Fibroblast of peridontal ligament (primary cell): ENCODE results near the gene KCNMB2.
A peak's percentile ranks its signal among the peaks of the same experiment; 100 is the strongest.

ENCODE experiments used
- DNase-seq: peaks from one replicate; pipeline ENCODE4 v3.0.0-alpha.2; 2010; ENCODE audit errors: extremely low read depth

KCNMB2 gene

DNA sequence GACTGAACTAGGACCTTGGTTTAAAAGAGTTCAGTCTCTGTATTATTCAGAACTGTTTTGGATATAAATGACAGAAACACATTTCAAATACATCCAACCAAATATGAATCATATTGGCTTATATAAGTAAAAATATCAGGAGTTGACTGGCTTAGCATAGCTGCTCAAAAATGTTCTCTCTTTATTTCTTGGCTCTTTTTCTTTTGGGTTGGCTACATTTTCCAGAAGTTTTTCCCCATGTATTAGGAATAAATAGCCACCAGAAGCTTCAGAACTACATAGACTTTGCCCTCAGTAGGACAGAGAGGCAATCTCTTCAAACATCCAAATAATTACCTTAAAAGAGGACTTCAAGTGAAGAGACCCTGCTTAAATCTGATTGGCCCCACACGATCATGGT, 32.7 kb downstream of the KCNMB2 start:
- DNase-seq: no peak

GRCh38 chr3:178569826-178570225, 33.6 kb downstream of the KCNMB2 start:
- DNase-seq: no peak

DNA sequence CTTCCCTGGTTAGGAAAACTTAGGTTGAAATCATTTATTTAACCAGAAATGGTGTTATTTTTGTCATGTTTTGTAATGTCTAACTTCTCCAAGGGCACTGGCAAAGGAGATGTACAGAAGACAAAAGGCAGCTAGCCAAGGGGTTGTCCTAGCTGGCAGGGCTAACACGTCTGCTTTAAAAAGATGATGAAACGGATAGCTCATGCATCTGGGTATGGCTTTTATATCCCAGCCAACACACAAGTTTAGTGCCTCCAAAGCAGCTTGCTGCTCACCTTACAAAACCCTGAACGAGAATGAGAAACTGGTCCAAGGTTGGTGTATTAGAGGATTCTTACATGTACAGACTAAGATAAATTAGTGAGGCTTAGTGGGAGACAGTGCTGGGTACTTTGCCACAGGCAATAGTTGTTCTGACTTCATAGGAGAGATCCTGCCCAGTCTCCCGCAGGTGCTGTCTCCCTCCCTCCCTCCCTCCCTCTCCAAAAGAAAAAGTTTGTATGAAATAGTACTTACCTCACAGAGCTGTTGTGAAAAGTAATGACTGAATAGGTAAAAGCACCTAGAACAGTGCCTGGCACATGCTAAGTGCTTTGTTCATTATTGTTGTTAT, 47.8 kb downstream of the KCNMB2 start:
- no peak for DNase-seq

- peak; percentile 1 for DNase-seq
Observed at GRCh38 chr3:178584722-178585380, 48.6 kb downstream of the KCNMB2 start.

- DNase-seq: no peak
Observed at GRCh38 chr3:178585454-178585853, 49.2 kb downstream of the KCNMB2 start.

DNA sequence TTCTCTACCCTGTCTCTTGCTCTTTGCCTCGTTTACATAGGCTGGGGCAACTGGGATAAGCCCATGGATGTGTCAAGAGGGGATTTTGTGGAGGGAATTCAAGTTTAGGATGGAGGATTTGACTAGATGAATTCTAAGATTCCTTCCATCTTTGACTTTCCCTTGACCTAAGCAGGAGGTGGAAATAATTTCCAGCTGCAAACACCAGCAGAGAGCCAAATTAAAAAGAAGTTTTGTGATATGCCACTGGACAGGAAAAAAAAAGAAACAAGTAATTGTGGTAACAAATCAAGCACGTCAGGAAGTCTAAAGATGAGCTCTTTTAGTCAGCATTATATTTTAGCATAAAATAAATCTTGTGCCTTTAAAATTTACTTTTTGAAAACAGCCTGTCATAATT, 49.8 kb downstream of the KCNMB2 start:
- DNase-seq: no peak

- DNase-seq: no peak
Observed at GRCh38 chr3:178588628-178589027, 52.4 kb downstream of the KCNMB2 start.

GRCh38 chr3:178593786-178594185, 57.5 kb downstream of the KCNMB2 start:
- DNase-seq: no peak

- no peak for DNase-seq
Observed at GRCh38 chr3:178597371-178597770, 61.1 kb downstream of the KCNMB2 start.

GRCh38 chr3:178602856-178603255, 66.6 kb downstream of the KCNMB2 start:
- DNase-seq: no peak

DNA sequence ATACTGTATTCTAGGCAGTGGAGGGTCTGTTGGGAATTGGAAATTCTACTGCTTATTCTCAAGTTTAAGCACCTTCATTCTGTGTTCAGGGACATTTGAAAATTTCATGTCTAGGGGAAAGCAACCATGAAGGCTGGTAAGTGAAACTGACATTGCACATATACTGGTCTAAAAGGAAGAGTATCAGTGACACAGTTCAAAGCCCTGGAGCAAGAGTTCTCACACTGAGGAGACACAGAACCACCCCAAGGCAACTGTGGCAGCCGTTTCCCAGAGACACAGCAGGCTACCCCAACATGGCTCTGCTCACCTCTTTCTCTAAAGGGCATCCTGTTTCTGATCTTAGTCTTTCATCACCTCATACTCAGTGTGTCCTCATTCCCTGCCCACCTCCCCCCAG, 67.5 kb downstream of the KCNMB2 start:
- DNase-seq: no peak

DNA sequence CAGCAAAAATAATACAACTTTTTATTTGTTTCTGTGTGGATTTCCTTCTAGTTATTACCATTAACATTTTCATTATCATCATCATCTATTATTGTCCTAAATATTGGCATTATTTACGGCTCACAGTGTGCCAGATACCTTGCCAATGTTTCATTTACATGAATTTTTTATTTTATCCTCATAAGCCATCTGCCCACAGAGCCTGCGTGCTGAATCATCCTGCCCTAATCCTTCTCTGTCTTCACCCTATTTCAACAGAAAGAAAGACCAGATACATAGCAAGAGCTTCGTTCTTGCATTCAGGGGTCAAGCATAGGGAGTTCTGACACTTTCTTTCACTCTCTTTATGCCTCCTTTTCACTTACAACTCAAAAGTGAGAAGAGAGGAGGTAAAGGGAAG, 82.0 kb downstream of the KCNMB2 start:
- peak; percentile 25 for DNase-seq

- DNase-seq: no peak
Observed at GRCh38 chr3:178618896-178619295, 82.7 kb downstream of the KCNMB2 start.

GRCh38 chr3:178623666-178624255, 87.5 kb downstream of the KCNMB2 start:
- no peak for DNase-seq

- no peak for DNase-seq
Observed at GRCh38 chr3:178624276-178624675, 88.0 kb downstream of the KCNMB2 start.

DNA sequence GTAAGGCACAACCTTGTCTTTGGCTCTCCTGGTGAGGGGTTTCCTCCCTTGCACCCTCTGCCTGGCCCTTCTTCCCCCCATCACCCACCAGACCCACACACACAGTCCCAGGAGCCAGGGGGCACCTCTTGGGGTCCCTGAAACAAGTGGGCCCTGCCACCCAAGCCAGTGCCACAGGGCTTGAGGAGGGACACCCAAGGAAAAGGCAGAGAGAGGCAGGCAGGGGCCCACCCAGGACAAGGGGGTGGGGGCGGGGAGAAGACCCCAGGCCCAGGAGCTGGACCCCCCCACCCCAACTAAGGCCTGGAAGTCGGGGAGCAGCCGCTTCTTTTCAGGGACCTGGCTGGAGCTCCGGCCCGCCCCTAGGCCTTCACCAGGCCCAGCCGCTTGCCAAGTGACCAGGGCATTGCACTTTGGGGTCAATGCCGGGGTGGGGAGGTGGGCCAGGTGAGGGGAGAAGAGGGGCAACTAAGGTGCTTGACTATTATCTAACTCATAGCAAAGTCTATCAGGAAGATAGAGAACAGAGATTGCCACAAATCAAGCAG, 88.9 kb downstream of the KCNMB2 start:
- DNase-seq: no peak

DNA sequence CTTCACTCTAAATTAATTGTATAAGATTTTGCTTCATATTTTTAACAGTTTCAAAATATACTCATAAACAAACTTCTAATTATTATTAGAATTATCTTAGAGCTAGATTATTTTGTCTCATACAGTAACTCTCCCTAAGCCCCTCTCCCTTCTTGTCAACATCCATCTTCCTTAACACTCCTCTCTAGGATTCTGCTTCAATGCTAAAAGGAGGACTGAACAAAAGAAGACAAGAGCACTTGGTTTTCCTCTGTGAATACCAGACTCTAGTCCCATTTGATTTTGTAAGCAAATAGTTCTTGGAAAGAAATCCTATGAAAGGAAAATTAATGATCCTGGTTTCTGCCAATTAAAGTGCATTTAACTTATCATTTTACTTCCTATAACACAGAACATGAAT, 91.8 kb downstream of the KCNMB2 start:
- DNase-seq: no peak

DNA sequence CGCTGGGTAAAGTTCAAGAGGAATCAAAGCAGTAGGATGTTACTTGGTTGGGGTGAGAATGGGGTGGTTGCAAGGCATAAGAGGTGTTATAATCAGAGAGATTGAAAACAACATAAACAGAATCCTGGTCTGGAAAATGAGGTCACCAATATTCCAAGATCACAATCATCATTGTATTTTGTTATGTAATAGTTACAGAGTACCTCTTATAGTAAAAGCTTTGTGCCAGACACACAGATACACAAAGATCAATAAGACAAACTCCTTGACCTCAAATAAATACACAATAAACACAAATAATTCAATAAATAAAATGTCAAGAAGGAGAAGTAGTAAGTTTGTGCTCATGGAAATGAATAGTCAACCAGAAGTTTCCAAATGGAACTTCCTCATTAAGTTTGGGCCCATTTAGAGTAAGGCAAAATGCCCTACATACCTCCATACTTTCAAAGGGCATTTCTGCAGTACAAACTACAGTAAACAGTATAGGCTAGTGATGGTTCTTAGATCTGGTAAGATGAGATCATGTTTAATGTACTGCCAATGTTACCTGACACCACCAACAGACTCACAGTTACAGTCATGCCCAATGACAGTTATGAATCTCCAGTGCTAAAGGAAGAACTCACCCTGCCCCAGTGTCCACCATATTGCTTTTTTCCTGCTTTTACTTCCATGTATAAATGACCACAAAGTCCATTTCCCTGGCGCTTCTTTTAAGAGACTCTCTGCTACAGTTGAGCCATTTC, 93.4 kb downstream of the KCNMB2 start:
- DNase-seq: no peak

GRCh38 chr3:178631950-178632349, 95.7 kb downstream of the KCNMB2 start:
- no peak for DNase-seq

- DNase-seq: no peak
Observed at GRCh38 chr3:178634975-178635374, 98.7 kb downstream of the KCNMB2 start.

- no peak for DNase-seq
Observed at GRCh38 chr3:178637802-178638201, 101.6 kb downstream of the KCNMB2 start.

DNA sequence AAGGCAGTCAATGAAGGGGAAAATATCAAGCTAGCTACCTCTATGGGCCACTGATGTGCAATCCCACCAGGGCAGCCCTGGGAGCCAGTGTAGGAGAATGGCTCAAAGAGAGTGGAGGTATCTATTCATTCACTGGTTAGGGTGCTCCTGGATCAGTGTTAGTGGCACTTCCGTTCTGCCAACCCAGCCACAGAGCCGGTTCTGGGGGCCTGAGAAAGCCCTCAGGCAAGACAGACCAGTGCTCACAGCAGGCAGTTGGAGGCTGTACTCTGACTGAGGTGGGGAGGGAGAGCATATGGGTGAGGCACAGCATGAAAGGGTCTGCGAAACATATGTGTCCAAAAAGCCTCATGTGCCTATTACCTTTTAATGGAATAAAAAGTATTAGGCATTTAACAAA, 109.3 kb downstream of the KCNMB2 start:
- no peak for DNase-seq
